Ovary (tissue), 9 donors: ENCODE results near the gene COL15A1. TPM values are rescaled to one million over a fixed set of nuclear protein-coding genes. Genes with fewer than 3 reads are reported as not detected.

Experiments
- DNase-seq, 5 donors: peaks; one replicate each; pipeline ENCODE4 v3.0.0-alpha.2; 2019 to 2020
- H3K27ac ChIP-seq, 2 donors: fragments of 200-600 bp; one replicate each; pipeline versions ENCODE4 v1.5.1 to v1.8.0; 2019 to 2022
- H3K27me3 ChIP-seq: fragments of 200-600 bp; one replicate; pipeline ENCODE4 v1.8.0; 2022
- H3K36me3 ChIP-seq: fragments of 200-600 bp; sonication (generic); one replicate; pipeline ENCODE4 v1.5.1; 2019
- H3K4me1 ChIP-seq: one replicate; pipeline ENCODE4 v1.8.1; 2013; ENCODE audit warnings: mild to moderate bottlenecking, moderate library complexity; ENCODE audit not compliant: insufficient read depth
- H3K4me3 ChIP-seq: fragments of 200-600 bp; sonication (generic); one replicate; pipeline ENCODE4 v1.5.1; 2017
- H3K9me3 ChIP-seq, 2 donors: fragments of 200-600 bp in 1 of 2; sonication (generic) in 1 of 2; one replicate each; pipeline versions ENCODE4 v1.5.1 to v1.8.1; 2013 to 2019; ENCODE audit warnings: mild to moderate bottlenecking in 1 of 2, moderate library complexity in 1 of 2
- EP300 ChIP-seq: sonication (generic); formaldehyde crosslinking; IDR thresholded peaks from one replicate; pipeline ENCODE4 v1.6.1; 2017; ENCODE audit warnings: antibody characterized with exemption
- POLR2A ChIP-seq: fragments of 450-650 bp; IDR thresholded peaks from one replicate; pipeline ENCODE4 v1.6.1; 2017; ENCODE audit warnings: antibody characterized with exemption, mild to moderate bottlenecking, moderate library complexity
- WGBS, 3 donors: extraction: QIAGEN DNeasy Blood & Tissue Kit in 1 of 3; methylation state at CpG; one replicate each; pipeline versions ENCODE4 v1.1.5 to v1.1.7; 2013 to 2017; 5-methylcytosine and 5-hydroxymethylcytosine counted together
- intact Hi-C, 4 donors: fragments of 100-400 bp; cut with DNase I; formaldehyde crosslinking; loops; one replicate each; pipeline versions ENCODE4 v1.11.0 to v1.15.1; 2022 to 2023
- polyA plus RNA-seq, 2 donors: library from polyadenylated mRNA; stranded (reverse); fragments of 200-250 nt in 1 of 2; fragments of 350-450 nt in 1 of 2; fragmentation: Illumina TruSeq in 1 of 2; extraction: RNeasy Lipid Tissue Mini Kit (QIAGEN cat#74804) in 1 of 2; gene quantifications; one replicate each; pipeline ENCODE4 v1.2.3, GENCODE V29; 2013 to 2014
- total RNA-seq, 7 donors: library from RNA; depleted of rRNA in 2 of 7; stranded (reverse); fragments of >200 nt in 2 of 7; fragmentation: NEBNext Ultra II Directional in 3 of 7; extraction: Animal tissue kit (Norgen Biotek cat#: 25700) in 3 of 7; gene quantifications; one replicate each; pipeline versions ENCODE4 v1.1.0 to v1.2.4, GENCODE V29; 2016 to 2023
- TF ChIP-seq, protein P1 (sequence below), 3 donors: fragments of 450-650 bp in 2 of 3; fragments of 200-600 bp in 1 of 3; IDR thresholded peaks; one replicate each; pipeline versions ENCODE4 v1.5.1 to v1.8.0; 2016 to 2022; ENCODE audit warnings: antibody characterized with exemption in 3 of 3, mild to moderate bottlenecking in 1 of 3
- donor health status: DM: no; HTN: no; CAD: no; lungs with moderate emphysema.
- donor health status: DM: no; HTN: no; CAD: no.
- donor health status: Bipolar disorder and iron deficiency.
- donor health status: DM: yes; HTN: yes; CAD: no.
- donor health status: DM: no; HTN: no; CAD: no.
- donor health status: DM: yes; HTN: yes; CAD: no.

Gene COL15A1
- total and polyA plus RNA-seq, 9 donors = 12.8 to 195 (median 48.6) TPM

- WGBS, 3 donors = 14 to 39% (median 19%) methylated on average over 6 of the region's 6 CpGs
- Histone ChIP-seq H3K4me3 (no peak overlapping the region), H3K4me1 (peaks cover 5% of the 10 kb centered on the region), H3K27me3 (no peaks in the 10 kb centered on the region), H3K27ac (no peak overlapping the region), H3K36me3 (no peaks in the 10 kb centered on the region), H3K9me3 (no peaks in the 10 kb centered on the region)
- intact Hi-C loops = no loop called here
- no peak for TF ChIP-seq POLR2A
- TF ChIP-seq, protein P1, sequence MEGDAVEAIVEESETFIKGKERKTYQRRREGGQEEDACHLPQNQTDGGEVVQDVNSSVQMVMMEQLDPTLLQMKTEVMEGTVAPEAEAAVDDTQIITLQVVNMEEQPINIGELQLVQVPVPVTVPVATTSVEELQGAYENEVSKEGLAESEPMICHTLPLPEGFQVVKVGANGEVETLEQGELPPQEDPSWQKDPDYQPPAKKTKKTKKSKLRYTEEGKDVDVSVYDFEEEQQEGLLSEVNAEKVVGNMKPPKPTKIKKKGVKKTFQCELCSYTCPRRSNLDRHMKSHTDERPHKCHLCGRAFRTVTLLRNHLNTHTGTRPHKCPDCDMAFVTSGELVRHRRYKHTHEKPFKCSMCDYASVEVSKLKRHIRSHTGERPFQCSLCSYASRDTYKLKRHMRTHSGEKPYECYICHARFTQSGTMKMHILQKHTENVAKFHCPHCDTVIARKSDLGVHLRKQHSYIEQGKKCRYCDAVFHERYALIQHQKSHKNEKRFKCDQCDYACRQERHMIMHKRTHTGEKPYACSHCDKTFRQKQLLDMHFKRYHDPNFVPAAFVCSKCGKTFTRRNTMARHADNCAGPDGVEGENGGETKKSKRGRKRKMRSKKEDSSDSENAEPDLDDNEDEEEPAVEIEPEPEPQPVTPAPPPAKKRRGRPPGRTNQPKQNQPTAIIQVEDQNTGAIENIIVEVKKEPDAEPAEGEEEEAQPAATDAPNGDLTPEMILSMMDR (IDR thresholded peaks at IDR 0.05) = no peak
- no peak for TF ChIP-seq EP300
- no peak for DNase-seq
Measured at GRCh38 chr9:99024959-99025358, 81.3 kb downstream of the COL15A1 start.

DNA sequence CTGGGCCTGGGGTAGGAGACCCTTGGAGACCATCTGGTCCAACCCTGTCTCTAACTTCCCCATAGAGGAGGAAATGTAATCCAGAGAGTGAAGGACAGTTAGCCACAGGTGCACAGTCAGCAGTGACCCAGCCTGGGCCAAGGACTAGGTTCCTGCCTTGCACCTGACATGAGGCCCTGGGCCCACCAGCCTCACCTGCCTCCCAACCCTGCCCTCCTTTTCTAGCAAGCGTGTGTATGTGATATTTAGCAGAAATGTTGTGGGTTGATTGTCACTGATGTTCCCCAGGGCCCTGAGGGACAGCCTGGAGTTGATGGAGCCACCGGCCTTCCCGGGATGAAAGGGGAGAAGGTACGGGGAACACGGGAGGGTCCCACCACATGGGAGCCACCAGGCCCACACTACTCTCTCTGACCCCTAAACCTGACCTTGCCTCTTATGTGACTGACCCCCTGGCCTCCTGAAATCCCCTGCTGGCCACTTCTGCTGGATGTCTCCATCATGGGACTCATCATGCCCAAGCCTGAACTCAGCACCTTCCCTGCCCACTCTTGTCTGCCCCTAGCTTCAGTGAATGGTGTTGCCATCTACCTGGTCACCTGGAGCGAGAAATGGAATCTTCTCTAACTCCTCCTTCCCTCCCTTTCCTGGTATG is 82.0 kb downstream of the COL15A1 start:
- 94 to 97% (median 97%) methylated on average over 6 of the region's 6 CpGs for WGBS, 3 donors
- H3K27me3 ChIP-seq = no peaks in the 10 kb centered on the region
- intact Hi-C loops = no loop called here
- H3K27ac ChIP-seq = no peak overlapping the region
- no peaks in the 10 kb centered on the region for H3K9me3 ChIP-seq
- peaks cover 5% of the 10 kb centered on the region for H3K4me1 ChIP-seq
- TF ChIP-seq POLR2A = no peak
- no peak for TF ChIP-seq EP300
- TF ChIP-seq, protein P1 (IDR thresholded peaks at IDR 0.05) = no peak
- H3K36me3 ChIP-seq = no peaks in the 10 kb centered on the region
- DNase-seq = no peak
- H3K4me3 ChIP-seq = no peak overlapping the region

- Histone ChIP-seq H3K36me3 (no peaks in the 10 kb centered on the region), H3K27me3 (no peaks in the 10 kb centered on the region), H3K4me3 (no peak overlapping the region), H3K9me3 (no peaks in the 10 kb centered on the region), H3K4me1 (peaks cover 5% of the 10 kb centered on the region), H3K27ac (no peak overlapping the region)
- DNase-seq = no peak
- intact Hi-C loops = no loop called here
- WGBS, 3 donors = 94 to 96% (median 94%) methylated on average over 6 of the region's 6 CpGs
- no peak for TF ChIP-seq EP300
- TF ChIP-seq POLR2A = no peak
- TF ChIP-seq, protein P1 (IDR thresholded peaks at IDR 0.05) = no peak
Measured at GRCh38 chr9:99026271-99026955, 82.7 kb downstream of the COL15A1 start.

- no peak overlapping the region for H3K4me3 ChIP-seq
- WGBS, 3 donors = 91 to 97% (median 94%) methylated on average over 3 of the region's 3 CpGs
- no peaks in the 10 kb centered on the region for H3K27me3 ChIP-seq
- H3K4me1 ChIP-seq = peaks cover 5% of the 10 kb centered on the region
- no peak for TF ChIP-seq EP300
- TF ChIP-seq, protein P1 (IDR thresholded peaks at IDR 0.05) = no peak
- no peak for TF ChIP-seq POLR2A
- H3K27ac ChIP-seq = no peak overlapping the region
- no peak for DNase-seq
- H3K9me3 ChIP-seq = no peaks in the 10 kb centered on the region
- intact Hi-C loops = no loop called here
- no peaks in the 10 kb centered on the region for H3K36me3 ChIP-seq
Measured at GRCh38 chr9:99026956-99027298, 83.2 kb downstream of the COL15A1 start.
